ENCODE data around the gene SEC61A1. TPM values are rescaled to one million over a fixed set of nuclear protein-coding genes. Genes with fewer than 3 reads are reported as not detected.

SEC61A1 gene
- total RNA-seq, 2 donors from 2014 or later = 152 to 174 TPM

DNA sequence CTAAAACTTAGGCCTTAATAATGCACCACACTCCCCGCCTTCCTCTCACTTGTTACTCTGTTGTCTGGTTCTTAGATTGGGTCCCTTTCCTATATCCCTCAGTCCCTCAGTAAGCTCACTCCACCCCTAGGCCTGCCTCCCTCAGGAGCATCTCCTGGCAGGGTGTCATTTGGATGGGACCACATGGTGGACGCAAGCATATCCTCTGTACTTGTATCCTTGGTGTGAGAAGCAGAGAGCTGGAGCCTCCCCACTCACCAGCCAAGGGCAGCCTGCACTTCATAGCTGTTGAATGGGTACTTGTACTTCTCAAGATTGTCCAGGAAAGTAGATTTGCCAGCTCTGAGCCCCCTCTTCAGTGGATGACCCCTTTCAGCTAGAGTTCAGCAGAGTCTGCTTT is 11.6 kb downstream of the SEC61A1 start:
- Histone ChIP-seq H3K4me3 (ENCODE audit: low read length) (no peak overlapping the region), H3K36me3 (ENCODE audit: control insufficient read depth, insufficient read depth, low read length) (peaks cover 93% of the 10 kb centered on the region), H3K27me3 (ENCODE audit: control insufficient read depth, insufficient read depth, low read length, poor library complexity, severe bottlenecking) (no peaks in the 10 kb centered on the region), H3K9ac (ENCODE audit: extremely low read depth, low read length, poor library complexity, severe bottlenecking) (no peak overlapping the region), H3K4me1 (ENCODE audit: control insufficient read depth, insufficient read depth, low read length) (no peaks in the 10 kb centered on the region), H3K27ac (ENCODE audit: low read depth, low read length) (no peak overlapping the region), H3K9me3 (ENCODE audit: control insufficient read depth, low read length) (no peaks in the 10 kb centered on the region)
- Mint-ChIP-seq H3K27ac (no peak overlapping the region), H3K9me3 (no peaks in the 10 kb centered on the region), H3K27me3 (ENCODE audit: insufficient read depth) (no peaks in the 10 kb centered on the region), H3K4me1 (no peaks in the 10 kb centered on the region), H3K36me3 (ENCODE audit: low read depth) (peaks cover 91% of the 10 kb centered on the region), H3K4me3 (no peak overlapping the region)
- no peak for TF ChIP-seq CTCF (conservative IDR thresholded peaks at IDR 0.05)
- DNase-seq = peak; percentile 21
- WGBS, 2 experiments (ENCODE audit: insufficient coverage in 1 of 2, insufficient read length in 1 of 2) = 88 to 93% methylated on average over 2 of the region's 2 CpGs

DNA sequence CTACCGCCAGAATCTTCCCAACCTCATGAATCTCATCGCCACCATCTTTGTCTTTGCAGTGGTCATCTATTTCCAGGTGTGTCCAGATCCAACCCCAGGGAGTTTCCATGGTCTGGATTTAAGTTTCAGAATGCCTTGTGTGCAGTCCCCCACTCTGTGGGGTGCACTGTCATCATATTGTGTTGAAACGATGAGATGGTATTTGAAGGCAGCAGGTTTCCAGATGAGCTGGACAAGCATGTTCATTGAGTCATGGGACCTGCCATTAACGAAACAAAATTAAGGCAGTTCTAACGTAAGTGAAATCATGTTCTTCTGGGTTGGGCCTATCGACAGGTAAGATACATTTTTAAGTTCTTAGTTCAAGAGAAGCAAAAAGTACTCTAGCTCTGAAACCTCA is 12.7 kb downstream of the SEC61A1 start:
- peaks cover 90% of the 10 kb centered on the region for H3K36me3 Mint-ChIP-seq (ENCODE audit: low read depth)
- WGBS, 2 experiments (ENCODE audit: insufficient coverage in 1 of 2, insufficient read length in 1 of 2) = 98% methylated on average over 6 of the region's 6 CpGs
- H3K4me3 Mint-ChIP-seq = no peak overlapping the region

GRCh38 chr3:128066114-128066513 is 13.9 kb downstream of the SEC61A1 start:
- no peak overlapping the region for H3K4me3 ChIP-seq (ENCODE audit: low read length)
- no peak overlapping the region for H3K9ac ChIP-seq (ENCODE audit: extremely low read depth, low read length, poor library complexity, severe bottlenecking)
- Mint-ChIP-seq H3K36me3 (ENCODE audit: low read depth) (peaks cover 87% of the 10 kb centered on the region), H3K4me3 (no peak overlapping the region), H3K27me3 (ENCODE audit: insufficient read depth) (no peaks in the 10 kb centered on the region), H3K27ac (no peak overlapping the region), H3K9me3 (no peaks in the 10 kb centered on the region), H3K4me1 (no peaks in the 10 kb centered on the region)
- no peak for TF ChIP-seq CTCF (conservative IDR thresholded peaks at IDR 0.05)
- H3K4me1 ChIP-seq (ENCODE audit: control insufficient read depth, insufficient read depth, low read length) = no peaks in the 10 kb centered on the region
- no peaks in the 10 kb centered on the region for H3K9me3 ChIP-seq (ENCODE audit: control insufficient read depth, low read length)
- no peaks in the 10 kb centered on the region for H3K27me3 ChIP-seq (ENCODE audit: control insufficient read depth, insufficient read depth, low read length, poor library complexity, severe bottlenecking)
- H3K27ac ChIP-seq (ENCODE audit: low read depth, low read length) = no peak overlapping the region
- H3K36me3 ChIP-seq (ENCODE audit: control insufficient read depth, insufficient read depth, low read length) = peaks cover 94% of the 10 kb centered on the region
- no peak for DNase-seq
- 93 to 100% methylated on average over 3 to 4 of the region's 4 CpGs for WGBS, 2 experiments (ENCODE audit: insufficient coverage in 1 of 2, insufficient read length in 1 of 2)

More for the DNA sequence above, 12.7 kb downstream of the SEC61A1 start:
- Mint-ChIP-seq H3K9me3 (no peaks in the 10 kb centered on the region), H3K4me1 (no peaks in the 10 kb centered on the region), H3K27ac (no peak overlapping the region), H3K27me3 (ENCODE audit: insufficient read depth) (no peaks in the 10 kb centered on the region)
- Histone ChIP-seq H3K27ac (ENCODE audit: low read depth, low read length) (no peak overlapping the region), H3K9ac (ENCODE audit: extremely low read depth, low read length, poor library complexity, severe bottlenecking) (no peak overlapping the region), H3K4me1 (ENCODE audit: control insufficient read depth, insufficient read depth, low read length) (no peaks in the 10 kb centered on the region), H3K4me3 (ENCODE audit: low read length) (no peak overlapping the region), H3K27me3 (ENCODE audit: control insufficient read depth, insufficient read depth, low read length, poor library complexity, severe bottlenecking) (no peaks in the 10 kb centered on the region), H3K9me3 (ENCODE audit: control insufficient read depth, low read length) (no peaks in the 10 kb centered on the region), H3K36me3 (ENCODE audit: control insufficient read depth, insufficient read depth, low read length) (peaks cover 95% of the 10 kb centered on the region)
- DNase-seq = peak; percentile 16
- no peak for TF ChIP-seq CTCF (conservative IDR thresholded peaks at IDR 0.05)
